ENCODE results near the gene GPR156. TPM values are rescaled to one million over a fixed set of nuclear protein-coding genes. Genes with fewer than 3 reads are reported as not detected.
A peak's percentile ranks its signal among the peaks of the same experiment; 100 is the strongest.

Gene GPR156
- total RNA-seq, 2 experiments from 2014 or later, result not detected

- ChIA-PET POLR2A (no interaction called here), CTCF (no interaction called here)
- no peaks in the 10 kb centered on the region for H3K4me1 Mint-ChIP-seq (ENCODE audit: low read depth)
- no peaks in the 10 kb centered on the region for H3K36me3 Mint-ChIP-seq (ENCODE audit: low read depth)
- no peak overlapping the region for H3K27ac Mint-ChIP-seq
- peaks cover 6% of the 10 kb centered on the region for H3K27me3 Mint-ChIP-seq (ENCODE audit: low read depth)
- H3K9me3 Mint-ChIP-seq (ENCODE audit: insufficient read depth), result no peaks in the 10 kb centered on the region
- ATAC-seq, result no peak
- no peak overlapping the region for H3K4me3 Mint-ChIP-seq
- peak; percentile 25 for DNase-seq
These were observed 102.2 kb downstream of the GPR156 start for GRCh38 chr3:120182613-120183511.

GRCh38 chr3:120181632-120182031 is 103.4 kb downstream of the GPR156 start:
- Mint-ChIP-seq H3K4me3 (no peak overlapping the region), H3K27me3 (ENCODE audit: low read depth) (peaks cover 8% of the 10 kb centered on the region), H3K27ac (no peak overlapping the region), H3K36me3 (ENCODE audit: low read depth) (no peaks in the 10 kb centered on the region), H3K4me1 (ENCODE audit: low read depth) (no peaks in the 10 kb centered on the region), H3K9me3 (ENCODE audit: insufficient read depth) (no peaks in the 10 kb centered on the region)
- DNase-seq, result no peak
- CTCF ChIA-PET, result no interaction called here
- POLR2A ChIA-PET, result no interaction called here
- ATAC-seq, result no peak

- Mint-ChIP-seq H3K4me1 (ENCODE audit: low read depth) (no peaks in the 10 kb centered on the region), H3K4me3 (no peak overlapping the region), H3K9me3 (ENCODE audit: insufficient read depth) (no peaks in the 10 kb centered on the region), H3K27ac (no peak overlapping the region), H3K36me3 (ENCODE audit: low read depth) (no peaks in the 10 kb centered on the region), H3K27me3 (ENCODE audit: low read depth) (peaks cover 8% of the 10 kb centered on the region)
- ChIA-PET POLR2A (no interaction called here), CTCF (no interaction called here)
- ATAC-seq, result no peak
- DNase-seq, result no peak
These were observed 104.2 kb downstream of the GPR156 start for GRCh38 chr3:120180731-120181412.

GRCh38 chr3:120177707-120178306 is 107.2 kb downstream of the GPR156 start:
- no peak for DNase-seq
- CTCF ChIA-PET, result interaction anchor here (0.7 kb wide), 1 partner anchor 230 kb away, joined by 3 read pairs; no protein-coding TSS in a partner anchor
- H3K4me1 Mint-ChIP-seq (ENCODE audit: low read depth), result no peaks in the 10 kb centered on the region
- no peak overlapping the region for H3K27ac Mint-ChIP-seq
- no peak for ATAC-seq
- H3K4me3 Mint-ChIP-seq, result no peak overlapping the region
- no peaks in the 10 kb centered on the region for H3K36me3 Mint-ChIP-seq (ENCODE audit: low read depth)
- H3K27me3 Mint-ChIP-seq (ENCODE audit: low read depth), result peaks cover 4% of the 10 kb centered on the region
- POLR2A ChIA-PET, result interaction anchor here (0.6 kb wide), 1 partner anchor 198 kb away, joined by 3 read pairs; no protein-coding TSS in a partner anchor
- no peaks in the 10 kb centered on the region for H3K9me3 Mint-ChIP-seq (ENCODE audit: insufficient read depth)

- no peaks in the 10 kb centered on the region for H3K9me3 Mint-ChIP-seq (ENCODE audit: insufficient read depth)
- no peak overlapping the region for H3K4me3 Mint-ChIP-seq
- H3K27ac Mint-ChIP-seq, result no peak overlapping the region
- CTCF ChIA-PET, result interaction anchor here (0.7 kb wide), 1 partner anchor 229 kb away, joined by 3 read pairs; no protein-coding TSS in a partner anchor
- POLR2A ChIA-PET, result no interaction called here
- ATAC-seq, result no peak
- H3K4me1 Mint-ChIP-seq (ENCODE audit: low read depth), result no peaks in the 10 kb centered on the region
- no peaks in the 10 kb centered on the region for H3K36me3 Mint-ChIP-seq (ENCODE audit: low read depth)
- DNase-seq, result no peak
- H3K27me3 Mint-ChIP-seq (ENCODE audit: low read depth), result peaks cover 4% of the 10 kb centered on the region
These were observed 107.9 kb downstream of the GPR156 start for GRCh38 chr3:120177151-120177550.

GRCh38 chr3:120174811-120175539 is 110.0 kb downstream of the GPR156 start:
- H3K27me3 Mint-ChIP-seq (ENCODE audit: low read depth), result peaks cover 2% of the 10 kb centered on the region
- no peaks in the 10 kb centered on the region for H3K36me3 Mint-ChIP-seq (ENCODE audit: low read depth)
- H3K9me3 Mint-ChIP-seq (ENCODE audit: insufficient read depth), result no peaks in the 10 kb centered on the region
- DNase-seq (no peak), ATAC-seq (no peak)
- no peaks in the 10 kb centered on the region for H3K4me1 Mint-ChIP-seq (ENCODE audit: low read depth)
- POLR2A ChIA-PET, result interaction anchor here (0.8 kb wide), 1 partner anchor 79 kb away, joined by 3 read pairs; no protein-coding TSS in a partner anchor
- CTCF ChIA-PET, result no interaction called here
- no peak overlapping the region for H3K27ac Mint-ChIP-seq
- H3K4me3 Mint-ChIP-seq, result no peak overlapping the region

GRCh38 chr3:120173056-120173675 is 111.9 kb downstream of the GPR156 start:
- Mint-ChIP-seq H3K4me3 (no peak overlapping the region), H3K27ac (no peak overlapping the region), H3K27me3 (ENCODE audit: low read depth) (peaks cover 2% of the 10 kb centered on the region), H3K36me3 (ENCODE audit: low read depth) (no peaks in the 10 kb centered on the region), H3K9me3 (ENCODE audit: insufficient read depth) (no peaks in the 10 kb centered on the region), H3K4me1 (ENCODE audit: low read depth) (no peaks in the 10 kb centered on the region)
- ChIA-PET CTCF (no interaction called here), POLR2A (no interaction called here)
- ATAC-seq (no peak), DNase-seq (no peak)

GRCh38 chr3:120172070-120172469 is 113.0 kb downstream of the GPR156 start:
- Mint-ChIP-seq H3K27ac (no peak overlapping the region), H3K4me1 (ENCODE audit: low read depth) (no peaks in the 10 kb centered on the region), H3K9me3 (ENCODE audit: insufficient read depth) (no peaks in the 10 kb centered on the region), H3K27me3 (ENCODE audit: low read depth) (no peaks in the 10 kb centered on the region), H3K36me3 (ENCODE audit: low read depth) (no peaks in the 10 kb centered on the region), H3K4me3 (no peak overlapping the region)
- CTCF ChIA-PET, result no interaction called here
- ATAC-seq (no peak), DNase-seq (no peak)
- POLR2A ChIA-PET, result no interaction called here

GRCh38 chr3:120171134-120171873 is 113.7 kb downstream of the GPR156 start:
- ATAC-seq, result no peak
- POLR2A ChIA-PET, result no interaction called here

GRCh38 chr3:120170223-120170622 is 114.8 kb downstream of the GPR156 start:
- POLR2A ChIA-PET, result no interaction called here
- Mint-ChIP-seq H3K9me3 (ENCODE audit: insufficient read depth) (no peaks in the 10 kb centered on the region), H3K36me3 (ENCODE audit: low read depth) (no peaks in the 10 kb centered on the region), H3K4me3 (no peak overlapping the region), H3K27ac (no peak overlapping the region), H3K4me1 (ENCODE audit: low read depth) (no peaks in the 10 kb centered on the region), H3K27me3 (ENCODE audit: low read depth) (no peaks in the 10 kb centered on the region)
- CTCF ChIA-PET, result no interaction called here
- ATAC-seq (no peak), DNase-seq (no peak)

More at GRCh38 chr3:120171134-120171873, 113.7 kb downstream of the GPR156 start:
- Mint-ChIP-seq H3K9me3 (ENCODE audit: insufficient read depth) (no peaks in the 10 kb centered on the region), H3K27me3 (ENCODE audit: low read depth) (no peaks in the 10 kb centered on the region), H3K36me3 (ENCODE audit: low read depth) (no peaks in the 10 kb centered on the region), H3K27ac (no peak overlapping the region), H3K4me3 (no peak overlapping the region), H3K4me1 (ENCODE audit: low read depth) (no peaks in the 10 kb centered on the region)
- no peak for DNase-seq
- CTCF ChIA-PET, result interaction anchor here (0.7 kb wide), 1 partner anchor 1191 kb away, joined by 3 read pairs; no protein-coding TSS in a partner anchor

- no peak for ATAC-seq
- DNase-seq, result no peak
- Mint-ChIP-seq H3K9me3 (ENCODE audit: insufficient read depth) (no peaks in the 10 kb centered on the region), H3K27me3 (ENCODE audit: low read depth) (no peaks in the 10 kb centered on the region), H3K27ac (no peak overlapping the region), H3K36me3 (ENCODE audit: low read depth) (no peaks in the 10 kb centered on the region), H3K4me1 (ENCODE audit: low read depth) (no peaks in the 10 kb centered on the region), H3K4me3 (no peak overlapping the region)
- ChIA-PET POLR2A (no interaction called here), CTCF (no interaction called here)
These were observed 115.6 kb downstream of the GPR156 start for GRCh38 chr3:120169407-120169806.

Measured in activated CD8-positive, alpha-beta T cell treated with anti-CD3 and anti-CD28 coated beads, Interleukin-2, amount 10 ng/mL, durations not matched to agents 7 days and 5 days (primary cell).